GM19463 (cell line): ENCODE results near the gene BHLHE40.
"Not testable (repeated sequence)": the region's sequence is repeated elsewhere in the genome, so short reads cannot be mapped to it uniquely, and the experiment has no call there.

ENCODE experiments used
- ATAC-seq: cut with Tn5 transposase; IDR thresholded peaks from one replicate; pipeline ENCODE4 v1.9.1; 2021; ENCODE audit warnings: mild to moderate bottlenecking, moderate library complexity; ENCODE audit not compliant: unreplicated experiment

BHLHE40 gene

DNA sequence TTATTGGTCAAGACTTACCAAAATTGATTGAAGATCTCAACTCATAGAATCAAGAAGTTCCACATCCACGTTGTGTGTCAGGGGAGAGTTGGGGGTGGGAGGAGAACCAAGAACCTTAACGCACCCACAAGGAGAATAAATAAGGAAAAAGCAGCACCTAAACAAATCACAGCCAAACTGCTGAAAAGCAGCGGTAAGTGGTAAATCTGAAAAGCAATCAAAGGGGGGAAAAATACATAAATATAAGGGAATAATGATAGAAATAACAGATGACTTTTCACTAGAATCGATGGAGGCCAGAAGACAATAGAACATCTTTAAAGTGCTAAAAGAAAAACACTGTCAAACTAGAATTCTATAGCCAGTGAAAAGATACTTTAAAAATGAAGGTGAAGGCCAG is 20.1 kb upstream of the BHLHE40 start:
- ATAC-seq: no peak

DNA sequence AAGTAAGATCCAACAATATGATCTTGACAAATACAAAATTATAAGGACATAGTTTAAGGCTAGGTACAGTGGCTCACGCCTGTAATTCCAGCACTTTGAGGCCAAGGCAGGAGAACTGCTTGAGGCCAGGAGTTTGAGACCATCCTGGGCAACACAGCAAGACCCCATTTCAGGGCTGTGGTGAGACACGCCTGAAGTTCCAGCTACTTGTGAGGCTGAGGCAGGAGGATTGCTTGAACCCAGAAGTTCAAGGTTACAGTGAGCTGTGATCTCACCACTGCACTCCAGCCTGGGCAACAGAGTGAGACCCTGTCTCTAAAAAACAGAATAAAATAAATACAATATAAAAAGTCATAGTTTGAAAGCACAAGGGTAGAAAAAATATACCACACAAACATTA is 17.4 kb upstream of the BHLHE40 start:
- not testable (repeated sequence) for ATAC-seq

DNA sequence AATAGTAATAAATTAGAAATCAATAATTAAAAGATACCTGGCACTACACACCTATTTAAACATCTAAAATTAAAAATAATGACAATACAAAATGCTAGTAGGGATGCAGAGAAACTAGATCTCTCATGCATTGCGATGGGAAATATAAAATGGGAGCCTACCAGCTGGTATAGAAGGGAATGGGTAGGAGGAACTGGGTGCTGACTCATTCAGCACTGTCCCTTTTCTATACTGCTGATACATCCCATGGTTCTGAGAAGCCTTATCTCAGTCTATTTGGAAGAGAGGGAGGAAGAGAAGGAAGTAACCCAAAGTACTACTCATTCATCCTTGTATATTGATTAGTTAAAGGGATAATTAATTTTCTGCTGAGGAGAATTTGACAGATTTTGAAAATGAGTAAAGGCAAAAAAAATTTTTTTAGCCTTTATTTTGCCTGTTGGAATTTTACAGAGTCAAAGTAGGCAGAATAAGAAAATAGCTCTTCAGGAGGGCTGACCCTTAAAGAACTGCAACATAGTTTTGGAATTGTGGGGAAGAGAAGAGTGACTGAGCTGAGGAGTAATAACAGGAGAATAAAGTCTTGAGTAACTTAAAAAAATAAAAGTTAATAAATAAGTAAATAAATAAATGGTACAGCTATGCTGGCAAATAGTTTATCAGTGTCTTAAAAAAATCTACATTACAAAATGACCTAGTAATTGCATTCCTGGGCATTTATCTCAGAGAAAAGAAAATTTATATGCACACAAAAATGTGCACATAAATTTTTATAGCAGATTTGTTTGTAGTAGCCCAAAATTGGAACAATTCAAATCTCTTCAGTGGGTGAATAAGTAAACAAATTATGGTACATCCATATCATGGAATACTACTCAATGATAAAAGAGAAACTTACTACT is 15.3 kb upstream of the BHLHE40 start:
- ATAC-seq: no peak

DNA sequence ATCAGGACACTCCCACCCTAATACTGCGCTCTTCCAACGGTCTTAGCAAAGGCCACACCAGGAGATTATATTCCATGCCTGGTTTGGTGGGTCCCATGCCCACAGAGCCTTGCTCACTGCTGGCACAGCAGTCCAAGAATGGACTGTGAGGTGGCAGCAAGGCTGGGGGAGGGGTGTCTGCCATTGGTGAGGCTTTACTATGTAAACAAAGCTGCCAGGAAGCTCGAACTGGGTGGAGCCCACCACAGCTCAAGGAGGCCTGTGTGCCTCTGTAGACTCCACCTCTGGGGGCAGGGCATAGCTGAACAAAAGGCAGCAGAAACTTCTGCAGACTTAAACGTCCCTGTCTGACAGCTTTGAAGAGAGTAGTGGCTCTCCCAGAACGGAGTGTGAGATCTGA is 13.2 kb upstream of the BHLHE40 start:
- ATAC-seq: not testable (repeated sequence)

DNA sequence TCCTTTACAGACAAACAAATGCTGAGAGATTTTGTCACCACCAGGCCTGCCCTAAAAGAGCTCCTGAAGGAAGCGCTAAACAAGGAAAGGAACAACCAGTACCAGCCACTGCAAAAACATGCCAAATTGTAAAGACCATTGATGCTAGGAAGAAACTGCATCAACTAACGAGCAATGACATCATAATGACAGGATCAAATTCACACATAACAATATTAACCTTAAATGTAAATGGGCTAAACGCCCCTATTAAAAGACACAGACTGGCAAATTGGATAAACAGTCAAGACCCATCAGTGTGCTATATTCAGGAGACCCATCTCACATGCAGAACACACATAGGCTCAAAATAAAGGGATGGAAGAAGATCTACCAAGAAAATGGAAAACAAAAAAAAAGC is 11.6 kb upstream of the BHLHE40 start:
- not testable (repeated sequence) for ATAC-seq

DNA sequence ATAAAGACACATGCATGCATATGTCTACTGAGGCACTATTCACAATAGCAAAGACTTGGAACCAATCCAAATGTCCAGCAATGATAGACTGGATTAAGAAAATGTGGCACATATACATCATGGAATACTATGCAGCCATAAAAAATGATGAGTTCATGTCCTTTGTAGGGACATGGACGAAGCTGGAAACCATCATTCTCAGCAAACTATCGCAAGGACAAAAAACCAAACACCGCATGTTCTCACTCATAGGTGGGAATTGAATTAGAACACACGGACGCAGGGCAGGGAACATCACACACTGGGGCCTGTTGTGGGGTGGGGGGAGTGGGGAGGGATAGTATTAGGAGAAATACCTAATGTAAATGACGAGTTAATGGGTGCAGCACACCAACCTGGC is 7.8 kb upstream of the BHLHE40 start:
- not testable (repeated sequence) for ATAC-seq

DNA sequence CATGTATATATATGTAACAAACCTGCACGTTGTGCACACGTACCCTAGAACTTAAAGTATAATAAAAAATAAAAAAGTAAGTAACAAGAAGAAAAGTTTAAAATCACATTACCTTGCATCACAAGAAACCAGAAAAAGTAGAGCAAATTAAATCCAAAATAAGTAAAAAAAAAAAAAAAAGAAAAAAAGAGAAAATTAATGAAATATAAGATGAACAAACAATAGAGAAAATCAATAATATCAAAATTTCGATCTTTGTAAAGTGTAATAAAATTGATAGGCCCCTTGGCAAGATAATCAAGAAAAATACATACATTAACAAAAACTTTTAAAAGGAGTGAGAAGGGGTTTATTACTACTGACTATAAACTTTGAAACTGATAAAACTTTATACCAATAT is 7.4 kb upstream of the BHLHE40 start:
- no peak for ATAC-seq

DNA sequence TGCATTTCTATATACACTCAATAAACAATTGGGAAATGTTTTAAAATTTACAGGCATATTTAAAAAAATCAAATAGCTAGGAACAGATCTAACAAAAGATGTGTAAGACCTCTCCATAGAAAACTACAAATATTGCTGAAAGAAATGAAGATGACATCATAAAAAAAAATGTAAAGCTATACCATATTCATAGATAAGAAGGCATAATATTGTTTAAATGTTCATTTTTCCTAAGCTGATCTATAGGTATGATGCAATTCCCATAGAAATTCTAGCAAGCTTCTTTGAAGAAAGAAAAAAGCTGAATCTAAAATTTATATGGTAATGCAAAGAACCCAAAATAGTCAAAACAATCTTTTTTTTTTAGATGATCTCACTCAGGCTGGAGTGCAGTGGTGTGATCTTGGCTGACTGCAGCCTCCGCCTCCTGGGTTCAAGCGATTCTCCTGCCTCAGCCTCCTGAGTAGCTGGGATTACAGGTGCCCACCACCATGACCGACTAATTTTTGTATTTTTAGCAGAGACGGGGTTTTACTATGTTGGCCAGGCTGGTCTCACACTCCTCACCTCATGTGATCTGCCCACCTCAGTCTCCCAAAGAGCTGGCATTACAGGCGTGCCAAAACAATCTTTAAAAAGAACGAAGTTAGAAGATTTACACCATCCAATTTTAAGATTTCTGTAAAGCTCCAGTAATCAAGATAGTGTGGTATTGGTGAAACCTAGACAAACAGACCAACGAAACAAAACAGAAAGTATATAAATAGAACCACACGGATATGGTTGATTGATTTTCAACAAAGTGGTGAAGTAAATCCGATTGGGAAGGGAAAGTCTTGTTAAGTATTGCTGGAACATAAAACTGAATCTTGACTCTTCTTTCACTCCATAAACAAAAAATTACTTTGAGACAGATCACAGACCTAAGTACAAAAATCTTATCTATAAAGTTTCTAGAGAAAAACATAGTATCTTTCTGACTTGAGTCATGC is 6.3 kb upstream of the BHLHE40 start:
- ATAC-seq: no peak

DNA sequence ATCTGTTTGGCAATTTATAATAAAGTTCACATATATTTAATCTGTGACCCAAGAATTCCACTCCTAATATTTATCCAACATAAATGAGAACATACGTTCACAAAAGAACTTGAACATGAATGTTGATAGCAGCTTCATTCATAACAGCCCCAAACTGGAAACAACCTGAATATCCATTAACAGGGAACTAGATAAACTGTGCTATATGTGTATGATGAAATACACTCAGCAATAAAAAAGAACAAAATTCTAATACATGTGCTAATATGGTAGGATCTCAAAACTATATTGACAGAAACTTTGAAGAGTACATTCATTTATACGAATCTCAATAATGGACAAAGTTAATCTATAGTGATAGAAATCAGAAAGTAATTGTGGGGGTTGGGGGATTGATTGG is 5.1 kb upstream of the BHLHE40 start:
- no peak for ATAC-seq

DNA sequence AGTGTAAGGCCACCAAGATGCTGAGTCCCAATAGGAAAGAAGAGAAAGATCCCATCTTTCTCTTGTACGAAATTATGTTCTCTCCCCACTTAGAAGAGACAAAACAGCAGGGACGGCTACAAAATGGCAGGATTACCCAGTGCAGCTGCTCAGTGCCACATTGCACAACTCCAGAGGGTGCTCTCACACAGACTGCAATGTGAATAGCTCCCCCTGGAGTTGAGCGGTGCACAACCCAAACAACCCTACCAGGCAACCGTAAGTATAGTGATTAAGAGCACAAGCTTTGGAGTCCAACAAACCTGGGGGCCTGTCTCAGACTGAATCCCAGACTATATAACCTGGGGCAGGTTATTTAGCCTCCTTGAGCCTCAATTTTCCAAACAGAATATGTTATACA is 3.1 kb upstream of the BHLHE40 start:
- ATAC-seq: no peak

DNA sequence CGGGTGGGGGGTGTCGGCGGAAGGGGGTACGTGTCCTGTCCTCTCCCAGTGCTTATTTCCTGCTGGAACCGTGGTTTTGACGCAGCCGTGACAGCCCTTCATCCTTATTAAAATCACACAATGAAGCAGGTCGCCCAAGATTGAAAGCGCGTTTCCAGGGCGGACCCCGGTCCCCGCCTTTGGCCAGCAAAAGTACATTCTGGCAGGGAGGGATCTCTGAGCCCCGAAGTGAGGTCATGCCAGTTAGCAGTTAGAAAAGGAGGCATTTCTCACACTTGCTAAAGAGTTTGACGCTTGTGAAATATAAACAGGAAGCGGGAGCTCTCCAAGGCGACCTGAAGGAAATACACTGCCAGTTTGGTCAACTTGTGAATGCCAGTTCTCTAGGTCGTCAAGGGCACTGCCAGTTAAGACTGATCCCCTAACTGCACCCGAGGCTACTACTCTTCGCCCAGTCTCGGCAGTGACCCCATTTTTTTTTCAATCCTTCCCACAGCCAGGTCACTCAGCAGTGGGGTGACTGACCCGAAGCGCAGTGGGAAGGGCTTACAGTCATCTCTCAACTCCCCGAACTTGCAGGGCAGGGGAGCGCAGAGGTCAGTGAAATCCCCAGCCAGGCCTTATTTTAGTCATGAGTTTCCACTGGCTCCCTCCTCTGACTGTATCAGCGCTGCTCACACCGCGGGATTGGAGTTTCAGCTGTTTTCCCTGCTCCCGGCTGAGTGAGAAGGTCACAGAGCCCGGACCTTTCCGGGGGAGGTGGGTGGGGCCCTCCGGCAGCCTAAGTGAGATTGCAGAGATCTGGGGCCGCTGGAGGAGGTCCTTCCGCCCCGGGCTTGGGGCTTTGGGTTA is 2.0 kb upstream of the BHLHE40 start:
- ATAC-seq: peak; percentile 35

DNA sequence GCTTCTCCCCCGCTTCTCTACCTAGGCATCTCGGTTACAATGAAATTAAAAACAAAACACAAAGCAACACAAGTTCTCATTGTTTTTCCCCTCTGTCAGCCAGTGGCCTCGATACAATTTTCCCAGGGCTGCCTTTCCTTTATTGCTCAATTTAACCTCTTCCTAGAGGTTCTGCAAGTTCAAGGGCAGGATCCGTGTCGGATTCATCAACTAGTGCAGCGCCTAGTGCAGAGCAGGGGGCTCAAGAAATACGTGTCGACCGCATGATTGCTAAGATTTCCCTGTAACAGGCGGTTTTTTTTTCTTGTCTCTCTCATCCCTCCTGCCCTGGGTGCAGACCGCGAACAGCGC is 1.4 kb upstream of the BHLHE40 start:
- no peak for ATAC-seq

DNA sequence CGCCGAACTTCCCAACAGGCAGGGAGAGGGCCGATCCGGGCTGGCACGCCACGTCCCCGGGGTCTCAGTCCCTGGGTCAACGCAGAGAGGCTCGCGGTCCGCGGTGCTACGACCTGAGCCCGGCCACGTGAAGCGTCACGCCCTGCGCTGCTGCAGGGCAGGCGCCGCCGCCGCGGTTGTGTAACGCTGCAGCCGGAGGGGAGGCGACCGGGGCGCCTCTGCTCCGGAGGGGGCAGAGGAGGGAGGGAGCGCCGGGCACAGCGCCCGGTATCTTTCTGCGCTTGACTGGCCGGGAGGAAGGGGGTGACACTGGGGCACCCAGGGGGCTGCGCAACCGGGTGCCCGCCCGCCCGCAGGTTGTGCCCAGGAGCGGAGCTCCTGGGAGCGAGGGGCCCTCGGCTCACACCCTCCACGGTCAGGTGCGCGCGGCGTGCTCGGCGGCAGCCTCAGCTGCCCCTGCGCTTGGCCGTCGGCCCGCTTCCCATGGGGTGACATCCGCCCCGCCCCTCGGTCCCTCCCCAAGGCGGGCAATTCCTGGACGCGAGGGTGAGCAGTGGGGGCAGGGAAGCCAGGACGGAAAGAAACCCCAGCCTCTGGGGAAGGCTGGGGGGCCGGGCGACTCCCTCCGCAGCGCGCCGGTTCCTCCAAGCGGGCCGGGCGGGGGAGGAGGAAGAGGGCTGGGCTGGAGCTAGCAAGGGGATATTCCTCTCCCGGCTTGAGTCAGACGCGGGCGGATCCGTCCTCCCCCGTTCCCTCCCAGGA is 852 bp upstream of the BHLHE40 start:
- ATAC-seq: peak; percentile 39

DNA sequence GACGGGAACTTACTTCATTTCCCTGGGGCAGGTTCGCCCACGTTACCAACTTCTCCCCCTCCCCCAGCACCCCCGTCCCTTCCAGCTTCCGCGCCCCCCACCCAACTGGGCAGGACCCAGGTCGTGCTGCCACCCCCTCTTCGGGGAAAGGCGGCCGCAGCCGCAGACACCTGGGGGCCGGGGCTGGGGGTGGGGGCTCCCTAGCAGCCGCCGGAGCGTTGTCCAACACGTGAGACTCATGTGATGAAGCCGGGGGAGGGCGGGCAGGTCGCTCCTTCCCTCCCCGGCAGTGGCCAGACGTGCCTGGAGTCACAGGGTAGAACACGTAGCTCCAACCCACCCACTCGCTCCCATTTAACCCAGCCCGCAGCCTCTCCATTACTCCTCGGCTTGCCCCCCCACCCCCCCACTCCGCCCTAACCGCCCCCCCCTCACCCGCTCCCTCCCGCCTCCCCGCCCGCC is 240 bp upstream of the BHLHE40 start:
- ATAC-seq: peak; percentile 38

DNA sequence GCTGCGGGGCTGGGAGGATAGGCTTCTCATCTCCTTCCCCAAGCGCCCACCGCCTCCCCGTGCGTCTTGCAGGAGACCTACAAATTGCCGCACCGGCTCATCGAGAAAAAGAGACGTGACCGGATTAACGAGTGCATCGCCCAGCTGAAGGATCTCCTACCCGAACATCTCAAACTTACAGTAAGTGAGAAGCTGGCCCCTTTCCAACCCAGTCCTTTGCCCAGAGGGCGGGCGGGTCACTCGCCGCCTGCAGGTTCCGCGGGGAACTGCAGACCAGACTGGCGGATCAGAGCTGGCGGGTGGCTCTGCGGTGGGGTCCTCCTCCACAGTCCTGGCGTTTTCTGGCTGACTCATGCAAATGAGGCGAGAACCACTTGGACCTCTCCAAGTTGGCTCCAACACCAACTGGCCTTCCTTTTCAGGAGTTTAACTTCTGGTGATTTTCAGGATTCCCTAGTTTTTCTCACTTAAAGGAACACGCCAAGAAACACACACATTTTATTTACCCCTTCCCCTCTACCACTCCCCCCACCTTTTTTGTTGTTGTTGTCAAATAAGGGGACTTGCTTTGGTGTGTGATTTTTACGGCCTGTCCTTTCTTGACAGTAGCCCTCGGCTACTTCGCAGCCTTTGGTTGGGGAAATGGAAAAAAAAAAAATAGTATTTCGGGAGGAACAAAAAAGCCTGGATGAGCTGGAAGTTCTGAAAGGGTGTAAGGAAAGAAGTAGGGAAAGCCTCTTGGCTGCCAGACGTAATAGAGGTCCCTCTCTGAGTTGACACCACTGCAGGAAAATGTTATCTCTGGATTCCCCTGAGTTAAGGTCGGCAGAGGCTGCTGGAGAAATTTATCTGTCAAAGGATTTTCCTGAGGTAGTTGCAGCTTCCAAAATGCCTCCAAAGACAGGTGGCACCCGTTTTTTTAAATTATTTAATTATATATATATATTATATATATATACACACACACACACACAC is 1.3 kb downstream of the BHLHE40 start:
- ATAC-seq: peak; percentile 9

DNA sequence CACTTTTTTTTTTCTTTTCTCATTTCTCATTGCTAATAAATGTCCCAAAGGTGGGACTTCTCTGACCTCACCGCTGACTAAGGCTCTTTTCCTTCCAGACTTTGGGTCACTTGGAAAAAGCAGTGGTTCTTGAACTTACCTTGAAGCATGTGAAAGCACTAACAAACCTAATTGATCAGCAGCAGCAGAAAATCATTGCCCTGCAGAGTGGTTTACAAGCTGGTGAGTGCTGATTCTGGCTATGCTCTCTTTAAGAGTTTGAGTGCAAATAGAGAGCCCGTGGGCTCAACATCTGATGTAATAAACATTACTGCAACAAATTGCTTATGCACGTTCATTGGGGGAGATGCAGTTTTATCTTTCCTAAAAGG is 2.0 kb downstream of the BHLHE40 start:
- no peak for ATAC-seq

DNA sequence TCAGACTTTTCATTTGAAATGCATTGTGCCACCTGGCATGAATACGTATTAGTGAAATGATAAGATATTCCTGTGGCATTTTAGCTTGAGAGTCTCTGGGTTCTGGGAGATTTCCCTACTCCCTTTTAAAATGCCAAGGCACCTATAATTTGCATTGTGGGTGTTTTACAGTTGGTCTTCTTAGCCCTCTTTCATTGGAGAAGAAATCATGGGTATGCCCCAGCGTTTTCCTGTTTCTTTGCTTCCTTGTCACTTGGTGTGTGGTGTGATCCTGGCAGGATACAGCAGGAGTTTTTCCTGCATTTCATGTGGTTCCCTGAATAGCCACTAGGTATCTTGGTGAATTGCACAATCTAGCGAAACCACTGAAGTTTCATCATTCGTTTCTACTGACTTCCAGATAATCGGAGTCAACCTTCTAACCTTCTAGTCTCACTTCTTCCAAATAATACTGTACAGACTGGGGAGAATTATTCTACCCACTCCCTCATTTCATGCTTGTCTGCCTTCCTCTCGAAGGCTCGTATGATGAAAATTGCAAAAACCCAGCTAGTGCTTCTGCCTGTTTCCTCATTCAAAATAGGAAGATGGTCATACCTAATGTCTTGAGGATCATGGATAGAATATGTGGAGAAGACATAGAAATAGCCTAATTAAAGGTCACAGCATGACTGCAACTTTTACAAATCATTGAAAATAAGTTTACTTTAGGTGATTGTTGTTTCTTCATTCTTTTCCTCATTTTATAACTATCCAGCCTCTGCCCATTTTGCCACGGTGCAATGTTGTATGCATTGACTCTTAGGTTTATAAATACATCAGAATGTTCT is 2.6 kb downstream of the BHLHE40 start:
- no peak for ATAC-seq
